Inflammatory macrophage treated with lipopolysaccharide for 1 hour (primary cell): ENCODE results near the gene SPEN.
"Not testable (repeated sequence)": the region's sequence is repeated elsewhere in the genome, so short reads cannot be mapped to it uniquely, and the experiment has no call there.

Experiments
- DNase-seq, 2 donors: peaks; one replicate each; pipeline ENCODE4 v3.0.0-alpha.2; 2020 to 2022

SPEN gene

DNA sequence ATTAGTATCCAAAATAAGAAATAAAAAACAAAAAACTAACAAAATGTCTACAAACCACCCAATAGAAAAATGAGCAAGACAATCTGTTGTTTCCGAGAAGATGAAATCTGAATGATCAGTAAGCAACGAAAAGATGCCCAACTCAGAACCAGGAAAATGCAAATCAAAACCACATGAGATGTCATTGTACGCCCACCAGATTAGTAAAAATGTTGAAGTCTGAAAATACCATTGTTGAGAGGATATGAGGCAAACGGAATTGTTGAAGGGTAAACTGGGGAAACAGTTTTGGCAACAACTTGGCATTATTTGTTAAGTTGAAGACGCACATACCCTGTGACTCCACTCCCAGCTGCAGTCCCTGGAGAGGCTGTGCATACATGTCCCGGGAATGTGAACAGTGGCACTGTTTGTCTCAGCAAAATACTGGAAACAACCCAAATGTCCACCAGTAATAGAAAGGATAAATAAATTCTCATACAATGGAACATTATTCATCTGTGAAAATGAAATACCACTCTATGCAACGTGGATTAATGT is 117.8 kb downstream of the SPEN start:
- peak; percentile 94 to 98 for DNase-seq

DNA sequence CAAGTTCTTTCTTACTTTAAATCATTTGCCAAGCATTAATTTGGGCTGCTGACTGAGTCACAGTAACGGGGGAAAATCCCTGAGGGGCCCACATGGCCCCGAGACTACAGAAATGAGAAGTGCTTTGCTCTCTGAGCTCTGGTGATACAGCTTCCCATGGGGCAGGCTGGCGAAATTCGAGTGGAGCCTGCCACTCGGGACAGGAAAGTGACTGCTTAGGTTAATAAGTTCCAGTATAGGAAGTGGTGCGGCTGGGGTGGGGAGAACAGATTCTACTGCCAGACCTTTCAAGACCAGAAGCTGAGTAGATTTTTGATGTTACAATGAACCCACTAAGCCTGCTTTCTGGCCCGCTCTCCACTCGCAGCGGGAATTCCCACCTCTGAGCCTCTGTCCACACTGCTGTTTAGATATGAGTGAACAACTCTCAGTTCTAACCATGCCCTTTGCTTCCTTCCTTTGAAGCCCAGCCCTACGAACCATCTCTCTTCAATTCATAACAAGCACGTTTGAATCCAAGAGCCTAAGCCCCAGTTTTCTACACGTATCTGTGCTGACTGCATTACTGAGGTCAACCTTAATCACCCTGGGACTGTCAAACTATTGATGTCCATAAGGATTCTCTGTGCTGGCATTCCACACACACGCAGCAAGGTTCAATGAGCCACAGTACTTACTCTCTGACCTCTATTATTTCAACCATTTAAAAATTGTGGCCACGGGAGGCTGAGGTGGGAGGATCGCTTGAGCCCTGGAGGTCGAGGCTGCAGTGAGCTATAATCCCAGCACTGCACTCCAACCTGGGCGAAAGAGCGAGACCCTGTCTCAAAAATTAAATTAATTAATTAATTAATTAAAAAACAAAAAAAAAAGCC is 118.8 kb downstream of the SPEN start:
- DNase-seq, result peak; percentile 97 to 98

DNA sequence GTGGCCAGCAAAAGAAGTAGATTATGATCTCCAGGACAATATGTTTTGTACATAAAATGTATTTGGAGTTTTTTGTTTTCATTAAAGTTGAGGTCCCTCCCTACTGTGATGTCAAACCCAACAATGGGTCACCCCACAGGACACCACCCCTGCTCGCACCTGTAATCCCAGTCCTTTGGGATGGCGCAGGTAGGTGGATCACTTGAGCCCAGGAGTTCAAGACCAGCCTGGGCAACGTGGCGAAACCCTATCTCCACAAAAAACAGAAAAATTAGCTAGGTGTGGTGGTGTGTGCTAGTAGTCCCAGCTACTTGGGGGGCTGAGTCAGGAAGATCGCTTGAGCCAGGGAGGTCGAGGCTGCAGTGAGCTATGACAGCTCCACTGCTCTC is 119.4 kb downstream of the SPEN start:
- no peak for DNase-seq

DNA sequence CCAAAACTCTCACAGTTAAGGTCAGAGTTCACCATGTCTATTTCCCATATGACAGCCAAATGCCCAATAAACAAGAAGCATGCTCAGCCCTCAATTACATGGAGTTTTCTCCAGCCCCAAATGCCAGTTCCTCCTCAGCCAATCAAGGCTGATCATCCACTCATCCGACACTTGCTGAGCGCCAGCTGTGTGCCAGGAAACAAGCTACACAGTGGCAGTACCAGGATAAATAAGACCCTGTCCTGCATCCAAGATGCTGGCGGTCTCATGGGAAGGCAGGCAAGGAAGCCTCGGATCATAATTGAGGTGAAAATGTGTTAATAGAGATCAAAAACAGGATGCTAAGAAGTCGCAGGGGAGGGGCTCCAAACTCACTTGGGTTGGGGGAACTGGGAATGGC is 120.7 kb downstream of the SPEN start:
- DNase-seq, result no peak

DNA sequence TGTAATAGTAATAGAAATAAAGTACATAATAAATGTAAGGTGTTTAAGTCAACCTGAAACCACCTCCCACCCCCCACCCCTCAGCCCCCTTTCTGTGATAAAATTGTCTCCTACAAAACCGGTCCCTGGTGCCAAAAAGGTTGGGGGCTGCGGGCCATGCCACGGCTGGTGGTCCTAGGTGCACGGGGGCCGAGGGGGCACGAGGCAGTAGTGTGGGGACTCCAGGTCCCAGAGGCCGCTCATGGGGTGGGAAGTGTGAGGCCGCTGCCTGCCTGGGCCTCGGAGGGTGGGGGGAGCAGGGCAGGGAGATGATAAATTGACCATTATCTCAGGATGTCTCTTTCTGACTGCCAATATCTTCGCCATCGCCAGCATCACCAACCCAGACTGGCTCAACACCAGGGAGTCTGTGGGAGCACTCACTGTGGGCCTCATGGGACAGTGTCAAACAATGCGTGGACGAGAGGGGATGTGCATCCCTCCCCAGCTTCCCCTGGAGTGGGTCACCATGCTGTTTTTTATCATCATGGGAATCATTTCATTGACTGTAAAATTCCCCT is 121.9 kb downstream of the SPEN start:
- no peak for DNase-seq

DNA sequence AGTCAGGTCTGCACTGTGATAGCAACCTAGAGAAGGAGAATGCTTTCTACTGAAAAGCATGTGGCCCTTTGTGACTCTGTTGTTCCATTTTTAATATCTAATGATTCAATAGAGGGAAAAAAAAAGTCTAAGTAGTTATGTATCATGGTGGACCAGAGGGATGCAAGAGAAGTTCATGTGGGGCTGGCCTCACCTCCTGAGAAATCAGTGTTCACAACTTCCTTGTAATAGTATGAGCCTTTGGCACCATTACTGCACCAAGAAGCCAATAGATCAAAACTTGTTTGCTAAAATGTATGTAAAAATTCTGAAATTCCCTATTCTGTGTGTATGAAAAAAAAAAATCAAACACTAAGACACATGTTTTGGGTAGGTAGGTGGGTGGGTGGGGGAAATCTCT is 123.4 kb downstream of the SPEN start:
- DNase-seq, result peak in 1 of 2 donors; percentile 23

DNA sequence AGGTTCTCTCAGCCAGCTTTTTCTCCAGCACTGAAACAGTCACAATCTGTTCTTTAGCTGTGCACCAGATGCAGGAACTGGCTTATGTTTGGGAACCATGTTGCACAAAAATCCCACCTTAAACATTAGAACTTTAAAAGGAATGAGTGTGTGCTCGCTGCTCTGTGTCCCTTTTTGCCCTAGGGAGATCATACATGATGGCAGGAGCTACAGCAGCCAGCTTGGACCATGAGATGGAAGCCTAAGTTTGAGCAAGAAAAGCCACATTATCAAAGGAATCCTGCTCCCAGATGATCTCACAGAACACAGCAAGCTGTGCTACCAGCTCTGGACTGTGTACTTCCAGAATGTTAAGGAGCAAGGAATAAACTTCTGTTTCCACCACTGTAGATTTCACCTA is 124.9 kb downstream of the SPEN start:
- DNase-seq, result no peak

DNA sequence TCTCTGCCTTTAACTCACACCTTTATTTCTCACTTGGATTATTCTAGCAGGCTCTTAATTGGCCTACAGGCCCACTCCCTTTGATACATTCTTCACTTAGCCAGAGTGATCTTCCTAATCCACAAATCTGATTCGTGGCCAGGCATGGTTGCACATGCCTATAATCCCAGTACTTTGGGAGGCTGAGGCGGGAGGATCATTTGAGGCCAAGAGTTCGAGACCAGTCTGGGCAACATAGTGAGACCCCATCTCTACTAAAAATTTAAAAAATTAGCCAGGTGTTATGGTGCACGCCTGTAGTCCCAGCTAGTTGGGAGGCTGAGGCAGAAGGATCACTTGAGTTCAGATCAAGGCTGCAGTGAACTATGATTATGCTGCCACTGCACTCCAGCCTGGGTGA is 126.3 kb downstream of the SPEN start:
- no peak for DNase-seq

DNA sequence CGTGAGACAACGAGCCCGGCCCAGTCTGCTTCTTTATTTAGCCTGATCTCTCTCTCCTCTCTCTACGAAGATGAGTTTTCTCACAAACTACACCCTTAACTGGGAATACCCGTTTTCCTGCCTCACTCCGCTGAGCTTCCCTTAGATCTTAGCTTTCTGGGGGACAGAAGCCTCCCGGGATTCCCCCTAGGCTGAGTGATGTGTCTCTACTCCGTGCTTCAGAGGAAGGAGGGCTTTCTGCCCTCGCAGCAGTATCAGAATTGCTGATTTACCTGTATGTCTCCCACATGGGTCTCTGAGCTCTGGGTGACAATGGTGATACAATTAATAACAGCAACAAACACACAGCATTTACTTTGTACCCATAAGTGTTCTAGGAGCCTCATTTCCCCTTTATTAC is 127.3 kb downstream of the SPEN start:
- peak; percentile 20 to 47 for DNase-seq

DNA sequence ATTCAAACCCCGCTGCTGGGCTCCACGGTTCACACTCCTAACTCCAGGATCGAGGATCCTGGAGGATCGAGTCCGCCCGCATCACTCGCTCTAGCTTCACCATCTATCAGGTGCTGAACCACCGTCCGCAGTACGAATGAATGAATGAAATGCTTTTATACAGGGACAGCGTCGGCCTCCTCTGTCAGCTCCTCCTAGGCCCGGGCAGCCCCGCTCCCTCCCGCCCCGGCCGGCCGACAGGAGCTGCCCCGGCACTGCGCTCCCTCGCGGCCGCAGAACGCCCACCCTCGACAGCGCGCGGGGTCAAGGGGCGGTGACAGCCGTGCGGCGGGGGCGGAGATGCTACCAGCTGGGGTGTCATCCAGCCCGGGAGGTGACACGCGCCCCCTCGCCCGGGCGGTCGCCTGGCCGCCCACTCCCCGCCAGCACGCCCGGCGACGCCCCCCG is 127.9 kb downstream of the SPEN start:
- peak; percentile 79 to 84 for DNase-seq

DNA sequence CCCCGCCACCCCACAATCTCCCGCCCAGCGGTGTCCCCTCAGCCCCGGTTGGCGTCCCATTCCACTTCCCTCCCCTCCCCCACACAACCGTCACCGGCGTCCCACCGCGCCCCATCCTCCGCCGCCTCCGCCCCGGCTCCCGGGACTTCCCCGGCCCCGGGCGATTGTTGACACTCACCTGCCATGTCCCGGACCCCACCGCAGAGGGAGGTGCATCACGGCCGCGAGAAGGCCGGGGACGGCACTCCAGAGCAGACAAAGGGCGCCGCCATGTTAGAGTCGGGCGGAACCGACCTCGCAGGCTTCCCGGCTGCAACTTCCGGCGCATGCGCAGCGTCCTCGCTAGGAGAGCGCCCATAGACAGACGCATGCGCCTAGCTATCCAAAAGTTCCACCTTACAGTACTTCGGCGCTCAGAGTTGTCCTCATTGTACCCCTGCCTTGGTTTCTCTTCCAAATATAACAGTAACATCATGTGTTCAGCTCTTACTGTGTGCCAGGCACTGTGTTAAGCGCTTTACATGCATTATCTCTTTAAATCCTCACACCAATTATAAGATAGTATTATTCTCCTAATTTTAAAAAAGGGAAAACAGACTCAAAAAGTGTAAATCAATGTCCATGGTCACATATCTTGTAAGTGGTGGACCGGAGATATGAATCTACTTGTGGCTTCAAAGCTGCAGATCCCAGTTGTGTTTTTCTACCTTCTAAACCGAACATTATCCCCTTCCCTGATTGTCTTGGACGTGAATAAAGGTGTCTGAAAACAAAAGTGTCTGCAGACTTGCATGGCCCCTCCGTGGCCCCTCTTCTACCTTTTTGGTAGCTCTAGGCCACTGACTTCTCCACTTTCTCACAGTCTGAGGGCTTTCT is 128.5 kb downstream of the SPEN start, which contains the start of gene ZBTB17:
ZBTB17 (minus strand) TSS at position 297 of the 876 bp plus-strand sequence. CDS start 27,606 bp downstream, outside the sequence.
- DNase-seq, result peak; percentile 91 to 97

DNA sequence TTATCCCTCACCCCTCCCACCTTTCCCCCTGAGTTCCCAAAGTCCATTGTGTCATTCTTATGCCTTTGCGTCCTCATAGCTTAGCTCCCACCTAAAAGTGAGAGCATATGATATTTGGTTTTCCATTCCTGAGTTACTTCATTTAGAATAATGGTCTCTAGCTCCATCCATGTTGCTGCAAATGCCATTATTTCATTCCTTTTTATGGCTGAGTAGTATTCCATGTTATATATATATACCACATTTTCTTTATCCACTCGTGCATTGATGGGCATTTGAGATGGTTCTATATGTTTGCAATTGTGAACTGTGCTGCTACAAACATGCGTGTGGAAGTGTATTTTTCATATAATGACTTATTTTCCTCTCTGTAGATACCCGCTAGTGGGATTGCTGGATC is 130.4 kb downstream of the SPEN start:
- not testable (repeated sequence) for DNase-seq

DNA sequence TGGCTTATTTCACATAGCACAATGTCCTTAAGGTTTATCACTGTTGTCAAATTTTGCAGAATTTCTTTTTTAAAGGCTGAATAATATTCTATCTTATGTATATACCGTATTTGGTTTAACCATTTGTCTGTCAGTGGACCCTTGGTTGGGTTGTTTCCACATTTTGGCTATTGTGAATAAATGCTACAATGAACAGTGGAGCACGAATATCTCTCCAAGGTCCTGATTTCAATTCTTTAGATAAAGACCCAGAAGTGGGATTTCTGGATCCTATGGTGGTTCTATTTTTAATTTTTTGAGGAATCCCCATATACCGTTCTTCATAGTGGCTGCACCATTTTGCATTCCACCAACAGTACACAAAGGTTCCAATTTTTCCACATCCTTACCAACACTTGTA is 134.2 kb downstream of the SPEN start:
- DNase-seq, result no peak

DNA sequence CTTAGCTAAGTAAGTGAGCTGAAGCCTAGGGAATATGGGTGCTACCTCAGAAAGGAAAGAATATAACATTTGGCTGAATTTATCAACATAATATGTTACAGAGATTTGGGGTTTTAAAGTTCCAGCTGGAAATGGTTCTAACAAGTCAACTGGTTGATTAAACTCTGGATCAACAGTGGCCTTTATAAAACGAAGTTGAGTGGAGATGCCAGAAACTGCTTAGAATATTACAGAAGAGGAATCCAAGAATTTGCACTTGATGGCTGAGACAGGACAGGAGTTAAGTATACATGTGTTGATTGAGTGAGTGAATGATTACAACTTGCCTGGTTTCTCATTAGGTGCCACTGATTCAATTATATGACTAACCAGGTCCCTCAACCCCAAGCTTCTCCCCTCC is 135.8 kb downstream of the SPEN start:
- no peak for DNase-seq

DNA sequence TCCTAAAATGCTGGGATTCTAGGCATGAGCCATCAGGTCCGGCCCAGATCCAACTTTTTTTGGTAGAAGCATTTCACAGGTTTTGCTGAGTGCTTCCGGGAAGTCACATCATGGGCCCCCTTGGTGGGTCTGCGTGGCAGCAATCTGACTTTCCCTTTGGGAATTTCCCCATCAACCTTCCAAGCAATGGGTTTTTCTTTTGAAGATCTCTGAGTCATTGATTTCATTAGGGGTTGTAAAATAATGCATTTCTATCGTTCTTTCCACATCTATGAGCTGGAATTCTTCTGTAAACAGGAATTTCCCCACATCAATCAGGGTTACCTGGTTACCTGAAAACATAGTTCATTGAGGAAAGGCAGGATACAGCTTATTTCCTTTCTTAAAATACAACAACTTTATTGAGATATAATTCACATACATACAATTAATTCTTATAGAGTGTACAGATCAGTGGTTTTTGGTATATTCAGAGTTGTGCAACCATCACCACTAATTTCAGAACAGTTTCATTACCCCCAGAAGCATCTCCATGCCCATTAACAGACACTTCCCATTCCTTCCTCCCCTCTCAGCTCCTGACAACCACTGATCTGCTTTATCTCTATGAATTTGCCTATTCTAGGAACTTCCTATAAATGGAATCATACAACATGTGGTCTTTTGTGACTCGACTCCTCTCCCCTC is 138.2 kb downstream of the SPEN start:
- DNase-seq, result peak; percentile 38 to 51

DNA sequence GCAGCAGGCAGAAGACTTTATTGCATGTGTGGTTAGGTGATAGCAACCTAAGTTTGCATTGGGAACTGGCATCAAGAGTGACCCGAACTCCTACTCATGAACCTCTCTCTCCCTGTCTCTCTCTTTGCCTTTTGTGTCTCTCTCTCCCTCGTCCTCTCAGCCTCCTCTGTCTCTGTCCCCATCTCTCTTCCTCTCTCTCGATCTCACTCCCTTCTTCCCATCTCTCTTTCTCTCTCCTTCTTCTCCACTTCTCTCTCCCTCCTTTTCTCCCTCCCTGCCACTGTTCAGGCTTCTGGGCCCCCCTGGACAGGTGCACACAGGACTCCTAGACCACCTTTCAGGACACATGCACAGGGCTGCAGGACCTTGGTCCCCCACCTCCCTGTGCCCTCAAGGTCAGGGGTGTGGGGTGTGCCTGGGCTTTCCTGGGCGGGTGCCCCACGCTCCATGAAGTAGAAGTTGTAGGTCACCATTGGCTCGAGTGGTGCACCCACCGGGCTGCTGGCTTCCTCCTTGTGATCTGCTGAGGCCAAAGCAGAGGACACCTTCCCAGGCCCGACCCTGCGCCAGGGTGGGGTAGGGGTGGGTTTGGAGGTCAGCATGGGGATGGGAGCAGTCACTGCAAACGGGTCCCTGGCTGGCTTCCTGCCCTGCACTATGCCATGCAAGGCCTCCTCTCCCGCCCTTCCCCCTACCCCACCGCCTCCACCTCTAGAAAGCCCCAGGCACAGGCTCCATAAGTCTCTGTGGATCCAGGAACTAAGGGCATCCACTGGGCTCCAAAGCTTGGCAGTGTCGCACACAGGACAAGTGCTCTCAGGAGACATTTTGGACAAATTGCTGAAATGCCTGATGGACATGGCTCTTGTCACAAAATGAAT is 141.6 kb downstream of the SPEN start:
- DNase-seq, result no peak

DNA sequence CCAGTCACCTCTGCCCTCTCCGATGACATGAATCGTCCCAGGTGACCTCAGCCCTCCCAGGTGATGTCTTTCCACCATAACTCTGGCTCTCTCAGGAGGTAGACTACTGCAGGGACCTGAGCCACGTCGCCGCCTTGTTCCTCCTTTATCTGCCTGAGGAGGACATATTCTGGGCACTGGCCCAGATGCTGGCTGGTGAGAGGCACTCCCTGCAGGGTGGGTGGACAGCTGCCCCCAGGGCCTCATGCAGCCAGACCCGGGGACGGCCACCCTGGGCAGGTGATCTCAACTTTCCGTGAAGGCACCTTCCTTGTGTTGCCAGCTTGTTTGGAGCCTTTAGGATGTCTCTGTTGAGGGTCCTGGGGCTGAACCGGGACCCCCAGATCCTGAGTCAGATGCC is 142.3 kb downstream of the SPEN start:
- no peak for DNase-seq
